Vagina (tissue), 2 donors: Measurements from ENCODE around the gene CRTC1. TPM values are rescaled to one million over a fixed set of nuclear protein-coding genes. Genes with fewer than 3 reads are reported as not detected.

Source experiments
- DNase-seq, 2 donors: peaks; one replicate each; pipeline ENCODE4 v3.0.0-alpha.2; 2017; ENCODE audit errors: extremely low spot score in 2 of 2
- H3K27ac ChIP-seq: fragments of 200-600 bp; sonication (generic); one replicate; pipeline ENCODE4 v1.5.1; 2019
- H3K27me3 ChIP-seq: fragments of 200-600 bp; sonication (generic); one replicate; pipeline ENCODE4 v1.5.1; 2019
- H3K36me3 ChIP-seq, 2 donors: fragments of 200-600 bp; sonication (generic); one replicate each; pipeline ENCODE4 v1.5.1; 2017 to 2019
- H3K4me1 ChIP-seq: fragments of 200-600 bp; sonication (generic); one replicate; pipeline ENCODE4 v1.5.1; 2019
- H3K4me3 ChIP-seq, 2 donors: fragments of 200-600 bp; sonication (generic); 1 replicate in 1 of 2; 2 replicates in 1 of 2; pipeline ENCODE4 v1.5.1; 2016 to 2019
- H3K9me3 ChIP-seq: fragments of 200-600 bp; sonication (generic); one replicate; pipeline ENCODE4 v1.5.1; 2019
- POLR2A ChIP-seq, 2 donors: fragments of 450-650 bp; IDR thresholded peaks; one replicate each; pipeline ENCODE4 v1.6.1; 2017; ENCODE audit warnings: antibody characterized with exemption in 2 of 2, mild to moderate bottlenecking in 2 of 2, moderate library complexity in 2 of 2
- POLR2AphosphoS5 ChIP-seq, 2 donors: sonication (generic); formaldehyde crosslinking; IDR thresholded peaks; one replicate each; pipeline ENCODE4 v1.9.0; 2017; ENCODE audit warnings: antibody characterized with exemption in 2 of 2, mild to moderate bottlenecking in 2 of 2, low read depth in 1 of 2; ENCODE audit not compliant: insufficient read depth in 1 of 2
- intact Hi-C: fragments of 100-400 bp; cut with DNase I; formaldehyde crosslinking; loops from one replicate; pipeline ENCODE4 v1.15.1; 2023
- total RNA-seq: library from RNA; depleted of rRNA; stranded (reverse); fragments of >200 nt; gene quantifications from one replicate; pipeline ENCODE4 v1.2.3, GENCODE V29; 2016
- TF ChIP-seq, protein P1 (sequence below), 3 experiments: fragments of 450-650 bp in 2 of 3; fragments of 200-600 bp in 1 of 3; sonication (generic) in 1 of 3; IDR thresholded peaks; one replicate each; pipeline ENCODE4 v1.5.1; 2017 to 2019; ENCODE audit warnings: antibody characterized with exemption in 3 of 3, mild to moderate bottlenecking in 2 of 3, moderate library complexity in 2 of 3

CRTC1 gene
- total RNA-seq, 1 donor from 2014 or later: 7.4 TPM

DNA sequence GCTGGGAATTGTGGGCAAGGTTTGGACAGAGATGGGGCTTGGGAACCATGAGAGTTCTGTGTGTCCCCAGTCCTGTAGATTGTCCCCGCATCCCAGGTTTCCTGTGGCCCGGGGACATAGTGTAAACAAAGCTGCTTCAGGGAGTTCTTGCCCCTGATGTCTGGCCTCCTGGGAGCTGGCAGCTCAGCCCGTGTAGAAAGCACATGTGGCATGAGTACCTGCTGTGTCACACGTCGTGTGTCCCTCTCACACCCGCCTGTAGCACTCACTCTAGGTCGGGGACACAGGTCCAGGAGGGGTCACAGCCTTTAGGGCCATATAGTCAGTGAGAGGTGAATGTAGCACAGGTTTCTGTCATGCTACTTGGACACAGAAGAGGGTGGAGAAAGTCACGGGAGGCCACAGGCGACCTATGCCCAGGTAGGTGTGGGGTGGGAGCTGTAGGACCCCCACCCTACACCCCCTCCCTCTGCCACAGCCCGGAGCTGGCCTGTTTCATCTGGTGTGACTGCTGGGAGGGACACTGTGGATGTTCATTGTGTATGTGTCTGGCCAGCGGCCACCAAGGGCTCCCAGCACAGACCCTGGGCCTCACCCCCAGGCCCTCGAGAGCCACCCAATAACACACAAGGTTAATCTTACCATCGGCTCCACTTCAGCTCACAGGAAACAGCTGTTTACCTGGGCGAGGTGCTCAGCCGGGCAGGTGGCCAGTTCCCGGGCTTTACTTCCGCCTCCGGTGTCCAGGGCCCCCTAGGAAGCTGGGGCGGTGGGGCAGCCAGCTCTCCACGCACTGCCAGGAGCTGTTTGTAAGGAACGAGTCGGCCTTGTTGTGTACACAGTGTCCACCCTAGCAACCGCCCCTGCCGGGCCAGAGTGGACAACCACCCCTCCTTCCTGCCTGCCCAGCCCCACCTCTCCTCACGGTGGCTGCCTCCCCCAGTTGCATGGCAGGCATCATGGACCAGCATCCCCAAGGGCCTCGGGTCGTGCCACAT lies 57.9 kb downstream of the CRTC1 start:
- TF ChIP-seq, protein P1, sequence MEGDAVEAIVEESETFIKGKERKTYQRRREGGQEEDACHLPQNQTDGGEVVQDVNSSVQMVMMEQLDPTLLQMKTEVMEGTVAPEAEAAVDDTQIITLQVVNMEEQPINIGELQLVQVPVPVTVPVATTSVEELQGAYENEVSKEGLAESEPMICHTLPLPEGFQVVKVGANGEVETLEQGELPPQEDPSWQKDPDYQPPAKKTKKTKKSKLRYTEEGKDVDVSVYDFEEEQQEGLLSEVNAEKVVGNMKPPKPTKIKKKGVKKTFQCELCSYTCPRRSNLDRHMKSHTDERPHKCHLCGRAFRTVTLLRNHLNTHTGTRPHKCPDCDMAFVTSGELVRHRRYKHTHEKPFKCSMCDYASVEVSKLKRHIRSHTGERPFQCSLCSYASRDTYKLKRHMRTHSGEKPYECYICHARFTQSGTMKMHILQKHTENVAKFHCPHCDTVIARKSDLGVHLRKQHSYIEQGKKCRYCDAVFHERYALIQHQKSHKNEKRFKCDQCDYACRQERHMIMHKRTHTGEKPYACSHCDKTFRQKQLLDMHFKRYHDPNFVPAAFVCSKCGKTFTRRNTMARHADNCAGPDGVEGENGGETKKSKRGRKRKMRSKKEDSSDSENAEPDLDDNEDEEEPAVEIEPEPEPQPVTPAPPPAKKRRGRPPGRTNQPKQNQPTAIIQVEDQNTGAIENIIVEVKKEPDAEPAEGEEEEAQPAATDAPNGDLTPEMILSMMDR (IDR thresholded peaks at IDR 0.05): no peak
- no peak for TF ChIP-seq POLR2AphosphoS5 (IDR thresholded peaks at IDR 0.05; ENCODE audit: insufficient read depth in 1 of 2, low read depth in 1 of 2)
- TF ChIP-seq POLR2A (IDR thresholded peaks at IDR 0.05): no peak
- H3K4me3 ChIP-seq: no peak overlapping the region
- H3K27me3 ChIP-seq: no peaks in the 10 kb centered on the region
- DNase-seq: no peak
- intact Hi-C loops: no loop called here
- no peak overlapping the region for H3K27ac ChIP-seq
- H3K4me1 ChIP-seq: peaks cover 28% of the 10 kb centered on the region
- no peaks in the 10 kb centered on the region for H3K9me3 ChIP-seq
- H3K36me3 ChIP-seq: no peaks in the 10 kb centered on the region

DNA sequence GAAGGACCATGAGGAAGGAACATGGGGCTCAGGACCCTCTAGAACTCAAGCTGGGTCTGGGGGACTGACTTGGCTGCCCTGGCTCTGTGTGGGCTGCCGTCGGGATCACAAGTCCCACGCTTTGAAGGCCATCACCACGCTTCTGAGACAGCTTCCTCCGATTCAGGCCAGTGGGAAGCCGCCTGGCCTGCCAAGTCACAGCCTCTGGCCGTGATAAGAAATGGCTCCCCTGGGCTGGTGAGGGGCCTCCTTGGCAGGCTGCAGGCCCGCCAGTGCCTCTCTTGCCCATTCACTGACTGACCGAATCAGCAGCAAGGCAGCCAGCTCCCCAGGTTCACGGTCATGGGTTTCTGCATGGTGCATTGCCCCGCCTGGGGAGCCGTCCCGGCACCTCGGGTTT lies 58.8 kb downstream of the CRTC1 start:
- intact Hi-C loops: no loop called here
- TF ChIP-seq POLR2A (IDR thresholded peaks at IDR 0.05) (no peak), POLR2AphosphoS5 (IDR thresholded peaks at IDR 0.05; ENCODE audit: insufficient read depth in 1 of 2, low read depth in 1 of 2) (no peak)
- TF ChIP-seq, protein P1 (IDR thresholded peaks at IDR 0.05): no peak
- peaks cover 28% of the 10 kb centered on the region for H3K4me1 ChIP-seq
- H3K36me3 ChIP-seq: no peaks in the 10 kb centered on the region
- DNase-seq: no peak
- no peak overlapping the region for H3K27ac ChIP-seq
- no peaks in the 10 kb centered on the region for H3K27me3 ChIP-seq
- H3K4me3 ChIP-seq: no peak overlapping the region
- H3K9me3 ChIP-seq: no peaks in the 10 kb centered on the region

DNA sequence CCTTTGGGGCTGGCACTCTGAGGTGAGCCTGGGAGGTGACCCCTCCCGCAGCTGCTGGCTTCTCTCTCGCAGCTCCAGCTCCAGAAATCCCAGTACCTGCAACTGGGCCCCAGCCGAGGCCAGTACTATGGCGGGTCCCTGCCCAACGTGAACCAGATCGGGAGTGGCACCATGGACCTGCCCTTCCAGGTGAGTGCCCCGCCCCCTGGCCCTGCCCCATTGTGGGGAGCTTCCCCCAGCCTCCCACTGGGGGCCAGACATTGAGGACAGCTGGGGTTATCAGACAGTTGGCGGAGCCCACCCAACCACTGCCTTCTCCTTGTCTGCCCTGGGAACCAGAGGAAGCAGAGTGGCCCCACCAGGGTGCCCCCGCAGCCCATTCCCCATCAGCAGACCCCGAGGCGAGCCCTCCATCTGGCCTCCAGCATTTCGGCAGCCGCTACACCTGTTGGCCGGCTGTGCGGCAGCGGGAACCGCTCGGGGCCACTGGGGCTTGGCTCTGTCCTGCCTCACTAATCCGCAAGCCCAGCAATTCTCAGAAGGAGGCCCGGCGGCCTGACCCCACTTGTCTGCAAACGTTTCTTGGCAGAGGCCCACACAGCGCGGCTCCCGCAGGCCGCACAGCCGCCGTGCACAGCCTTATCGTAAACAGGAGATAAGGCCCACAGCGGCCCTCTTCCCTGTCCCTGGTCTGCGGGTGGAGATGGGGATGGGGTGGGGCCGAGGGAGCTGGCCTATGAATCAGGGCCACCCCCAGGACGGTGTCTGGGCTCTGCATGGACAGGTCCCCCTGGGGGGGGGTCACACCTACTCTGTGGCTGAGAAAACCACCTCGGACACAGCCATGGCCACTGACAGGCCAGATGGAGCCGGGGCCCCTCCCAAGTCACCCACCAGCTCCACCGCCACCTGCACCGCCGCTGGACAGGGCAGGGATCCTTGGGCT lies 59.6 kb downstream of the CRTC1 start:
- intact Hi-C loops: no loop called here
- Histone ChIP-seq H3K4me3 (no peak overlapping the region), H3K27ac (no peak overlapping the region), H3K9me3 (no peaks in the 10 kb centered on the region), H3K27me3 (no peaks in the 10 kb centered on the region), H3K4me1 (peaks cover 28% of the 10 kb centered on the region), H3K36me3 (no peaks in the 10 kb centered on the region)
- DNase-seq: no peak
- TF ChIP-seq POLR2AphosphoS5 (IDR thresholded peaks at IDR 0.05; ENCODE audit: insufficient read depth in 1 of 2, low read depth in 1 of 2) (no peak), POLR2A (IDR thresholded peaks at IDR 0.05) (no peak)
- TF ChIP-seq, protein P1 (IDR thresholded peaks at IDR 0.05): no peak

DNA sequence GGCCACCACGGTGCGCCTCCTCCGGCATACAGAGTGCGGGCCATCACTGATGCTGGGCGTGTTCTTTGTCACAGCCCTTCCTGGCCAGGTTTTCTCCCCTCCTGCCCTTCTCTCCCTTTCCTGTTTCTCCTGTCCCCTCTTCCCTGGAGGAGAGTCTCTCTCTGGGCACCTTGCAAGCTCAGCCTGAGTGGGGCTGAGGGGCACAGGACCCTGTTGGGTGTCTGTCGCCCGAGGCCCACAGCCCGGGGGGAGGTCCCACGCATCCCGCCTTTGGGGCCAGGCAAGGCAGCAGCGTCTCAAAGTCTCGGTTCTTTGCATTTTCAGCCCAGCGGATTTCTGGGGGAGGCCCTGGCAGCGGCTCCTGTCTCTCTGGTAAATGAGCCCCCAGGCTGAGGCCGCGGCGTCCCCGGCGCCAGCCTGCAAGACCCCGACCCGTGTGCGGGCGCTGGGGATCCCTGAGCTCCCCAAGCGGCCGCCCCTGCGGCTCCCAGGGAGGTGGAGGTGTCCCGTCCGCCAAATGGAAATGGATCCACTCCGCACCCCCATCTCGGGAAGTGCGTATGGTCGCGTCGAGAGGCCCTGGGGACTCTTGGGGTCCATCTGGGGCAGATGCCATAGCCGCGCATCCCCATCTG lies 60.4 kb downstream of the CRTC1 start:
- intact Hi-C loops: no loop called here
- H3K4me3 ChIP-seq: no peak overlapping the region
- no peak for TF ChIP-seq POLR2AphosphoS5 (IDR thresholded peaks at IDR 0.05; ENCODE audit: insufficient read depth in 1 of 2, low read depth in 1 of 2)
- TF ChIP-seq, protein P1 (IDR thresholded peaks at IDR 0.05): no peak
- TF ChIP-seq POLR2A (IDR thresholded peaks at IDR 0.05): no peak
- H3K27ac ChIP-seq: no peak overlapping the region
- H3K27me3 ChIP-seq: no peaks in the 10 kb centered on the region
- no peak for DNase-seq
- H3K9me3 ChIP-seq: no peaks in the 10 kb centered on the region
- H3K4me1 ChIP-seq: peaks cover 28% of the 10 kb centered on the region
- H3K36me3 ChIP-seq: no peaks in the 10 kb centered on the region
